SK-N-DZ (cell line): ENCODE data around the gene SGSM2.
A peak's percentile ranks its signal among the peaks of the same experiment; 100 is the strongest.

Experiments
- DNase-seq: peaks from one replicate; pipeline ENCODE4 v3.0.0-alpha.2; 2015; ENCODE audit warnings: low spot score

Gene SGSM2

DNA sequence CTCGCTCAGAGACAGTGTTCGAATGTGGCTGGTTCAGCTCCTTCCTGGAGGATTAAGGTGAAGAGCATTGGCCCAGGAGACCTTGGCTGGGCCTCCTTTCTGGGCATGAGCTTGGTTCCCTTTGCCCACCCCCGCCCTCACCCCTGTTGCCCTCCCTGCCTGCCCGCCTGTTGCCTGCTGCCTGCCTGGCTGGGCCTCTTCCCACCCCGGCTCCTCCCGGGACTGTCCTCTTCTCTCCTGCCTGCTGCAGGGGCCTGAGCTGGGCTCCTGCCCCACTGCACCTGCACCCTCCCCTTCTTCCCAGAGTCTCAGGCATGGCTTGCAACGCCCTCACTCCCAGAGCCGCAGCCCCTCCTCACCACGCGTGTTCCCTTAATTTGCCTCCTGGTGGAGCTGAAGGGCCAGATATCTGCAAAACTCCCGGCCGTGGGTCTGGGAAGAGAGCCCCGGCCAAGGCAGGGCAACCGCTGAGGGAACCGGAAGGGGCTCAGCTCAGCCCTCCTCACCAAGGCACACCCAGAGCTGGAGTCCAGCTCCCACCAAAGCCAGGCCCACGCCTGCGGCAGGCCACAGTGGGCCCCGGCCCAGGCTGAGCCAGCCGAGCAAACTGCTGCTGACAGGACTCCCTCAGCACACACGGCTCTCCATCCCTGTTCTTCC is 32.4 kb downstream of the SGSM2 start:
- DNase-seq: peak; percentile 51

DNA sequence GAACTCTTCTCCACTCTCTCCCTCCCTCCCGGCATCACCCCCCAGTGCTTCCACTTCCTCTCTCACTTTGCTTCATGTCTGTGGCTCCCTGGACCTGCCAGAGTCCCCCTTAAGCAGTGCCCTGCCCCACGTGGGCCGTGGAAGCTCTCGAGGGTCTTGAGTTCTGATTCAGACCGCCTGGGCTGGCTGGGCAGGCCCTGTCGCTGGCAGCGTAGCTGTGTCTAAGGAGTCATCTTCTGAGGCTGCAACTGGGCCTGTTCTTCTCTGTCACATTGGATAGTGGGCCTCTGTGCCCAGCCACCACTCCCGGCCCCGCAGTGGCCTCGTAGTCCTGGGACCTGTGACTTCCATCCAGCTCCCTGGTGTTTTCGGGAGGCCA is 32.9 kb downstream of the SGSM2 start:
- DNase-seq: no peak

DNA sequence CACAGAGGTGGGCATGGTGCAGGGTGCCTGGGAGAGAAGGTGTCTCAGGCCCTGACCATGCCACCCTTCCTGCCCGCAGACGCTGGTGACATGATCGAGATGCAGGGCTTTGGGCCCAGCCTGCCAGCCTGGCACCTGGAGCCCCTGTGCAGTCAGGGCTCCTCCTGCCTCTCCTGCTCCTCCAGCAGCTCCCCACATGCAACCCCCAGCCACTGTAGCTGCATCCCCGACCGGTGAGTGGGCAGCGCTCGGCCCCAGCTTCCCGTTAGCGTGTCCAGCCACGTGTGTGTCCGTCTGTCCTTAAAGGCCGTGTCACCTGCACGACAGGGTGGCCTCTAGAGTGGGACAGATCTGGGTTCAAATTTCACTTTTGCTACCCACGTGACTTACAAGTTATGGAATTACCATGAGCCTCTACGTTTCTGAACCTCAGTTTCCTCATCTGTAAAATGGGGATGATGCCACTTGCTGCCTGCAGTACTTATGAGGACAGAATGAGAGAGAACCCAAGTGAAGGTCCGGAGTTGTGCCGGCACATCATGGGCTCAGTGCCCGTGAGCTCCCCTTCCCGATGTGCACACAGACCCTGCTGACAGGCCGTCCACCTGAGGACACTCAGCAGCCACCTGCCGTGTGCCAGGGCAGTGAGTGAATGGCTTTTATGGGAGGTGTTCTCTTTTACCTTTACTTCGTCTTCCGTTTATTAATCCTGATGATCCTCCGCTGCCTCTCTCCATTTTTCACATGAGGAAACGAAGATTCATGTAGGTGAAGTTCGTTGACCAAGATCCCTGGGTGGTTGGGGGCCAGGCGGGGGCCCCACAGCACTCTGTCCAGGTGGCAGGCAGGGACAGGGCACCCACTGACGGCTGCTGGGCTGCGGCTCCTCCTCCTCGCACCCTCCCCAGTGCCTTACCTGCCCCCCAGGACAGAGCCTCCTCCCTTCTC is 34.2 kb downstream of the SGSM2 start:
- no peak for DNase-seq

DNA sequence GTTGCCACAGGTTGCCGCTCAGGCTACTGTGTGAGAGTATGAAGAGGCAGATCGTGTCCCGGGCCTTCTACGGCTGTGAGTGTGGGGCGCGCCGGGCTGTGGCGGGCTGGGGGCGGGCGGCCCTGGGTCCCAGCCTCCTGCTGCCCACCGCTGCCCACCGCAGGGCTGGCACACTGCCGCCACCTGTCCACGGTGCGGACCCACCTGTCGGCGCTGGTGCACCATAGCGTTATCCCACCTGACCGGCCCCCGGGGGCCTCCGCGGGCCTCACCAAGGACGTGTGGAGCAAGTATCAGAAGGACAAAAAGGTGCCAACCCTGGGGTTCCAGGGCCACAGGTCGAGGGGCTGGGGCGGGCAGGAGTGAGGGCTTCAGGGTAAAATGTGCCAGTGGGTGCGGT is 34.9 kb downstream of the SGSM2 start:
- no peak for DNase-seq

DNA sequence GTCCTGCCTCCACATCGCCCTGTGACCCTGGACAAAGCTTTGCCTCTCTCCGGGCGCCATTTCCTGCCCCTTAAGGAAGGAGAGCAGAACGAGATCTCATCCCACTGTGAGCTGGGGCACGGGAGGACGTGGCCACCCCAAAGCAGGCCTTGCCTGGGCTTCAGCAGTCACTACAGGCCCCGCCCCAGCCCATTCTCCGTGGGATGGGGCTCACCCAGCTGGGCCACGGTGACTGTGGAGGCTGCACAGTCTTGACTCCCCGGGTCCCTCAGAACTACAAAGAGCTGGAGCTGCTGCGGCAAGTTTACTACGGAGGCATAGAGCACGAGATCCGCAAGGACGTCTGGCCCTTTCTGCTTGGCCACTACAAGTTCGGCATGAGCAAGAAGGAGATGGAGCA is 35.4 kb downstream of the SGSM2 start:
- DNase-seq: no peak

DNA sequence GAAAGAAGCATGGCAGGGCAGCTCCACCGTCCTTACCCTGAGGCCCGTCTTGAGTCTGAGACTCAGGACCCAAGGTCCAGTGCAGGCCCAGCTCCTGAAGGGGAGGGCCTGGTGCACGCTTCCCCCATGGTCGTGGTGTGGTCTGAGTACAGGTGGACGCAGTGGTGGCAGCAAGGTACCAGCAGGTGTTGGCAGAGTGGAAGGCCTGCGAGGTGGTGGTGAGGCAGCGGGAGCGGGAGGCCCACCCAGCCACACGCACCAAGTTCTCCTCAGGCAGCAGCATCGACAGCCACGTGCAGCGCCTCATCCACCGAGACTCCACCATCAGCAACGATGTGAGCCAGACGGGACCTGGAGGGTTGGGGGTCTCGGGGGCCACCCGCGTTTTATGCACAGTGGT is 35.9 kb downstream of the SGSM2 start:
- no peak for DNase-seq

DNA sequence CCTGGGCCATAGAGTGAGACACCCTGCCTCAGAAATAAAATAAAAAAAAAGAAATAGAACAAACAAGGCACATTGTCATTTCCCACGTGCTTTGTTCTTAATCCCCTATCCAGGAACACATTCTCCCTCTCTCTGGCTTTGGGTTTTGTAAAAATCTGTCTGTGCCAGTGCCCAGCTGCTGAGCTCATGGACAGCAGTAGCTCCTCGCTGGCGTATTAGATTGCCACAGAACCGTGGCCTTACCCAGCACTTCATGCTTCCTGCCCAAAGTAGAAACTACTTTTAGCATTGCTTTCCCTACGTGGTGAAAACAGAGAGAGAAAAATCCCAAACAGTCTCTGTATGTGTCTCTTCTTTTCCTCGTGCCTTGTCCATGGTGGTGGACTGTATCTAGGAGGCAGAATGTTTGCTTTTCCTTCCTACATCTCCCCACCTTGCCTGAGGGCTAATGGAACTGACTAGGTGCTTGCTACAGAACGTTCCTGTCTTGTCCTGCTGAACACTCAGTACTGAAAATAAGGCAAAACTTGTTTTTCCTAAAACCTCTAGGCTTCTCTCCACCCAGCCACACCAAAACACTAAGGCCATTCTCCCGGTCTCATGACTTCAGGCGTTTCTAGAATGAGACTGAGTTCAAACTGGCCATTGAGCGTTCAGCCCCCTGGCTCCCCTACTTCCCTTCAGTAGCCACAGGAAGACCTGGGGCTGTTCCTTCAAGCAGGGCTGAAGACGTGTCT is 37.4 kb downstream of the SGSM2 start:
- DNase-seq: no peak

DNA sequence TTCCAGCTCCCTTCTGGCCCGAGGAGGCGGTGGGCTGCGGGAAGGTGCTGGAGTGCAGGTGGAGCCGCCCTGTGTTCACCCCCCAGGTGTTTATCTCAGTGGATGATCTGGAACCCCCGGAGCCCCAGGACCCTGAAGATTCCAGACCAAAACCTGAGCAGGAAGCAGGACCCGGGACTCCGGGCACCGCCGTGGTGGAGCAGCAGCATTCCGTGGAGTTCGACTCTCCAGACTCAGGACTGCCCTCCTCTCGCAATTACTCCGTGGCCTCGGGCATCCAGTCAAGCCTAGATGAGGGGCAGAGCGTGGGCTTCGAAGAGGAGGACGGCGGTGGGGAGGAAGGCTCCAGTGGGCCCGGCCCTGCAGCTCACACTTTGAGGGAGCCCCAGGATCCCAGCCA is 38.1 kb downstream of the SGSM2 start:
- no peak for DNase-seq

DNA sequence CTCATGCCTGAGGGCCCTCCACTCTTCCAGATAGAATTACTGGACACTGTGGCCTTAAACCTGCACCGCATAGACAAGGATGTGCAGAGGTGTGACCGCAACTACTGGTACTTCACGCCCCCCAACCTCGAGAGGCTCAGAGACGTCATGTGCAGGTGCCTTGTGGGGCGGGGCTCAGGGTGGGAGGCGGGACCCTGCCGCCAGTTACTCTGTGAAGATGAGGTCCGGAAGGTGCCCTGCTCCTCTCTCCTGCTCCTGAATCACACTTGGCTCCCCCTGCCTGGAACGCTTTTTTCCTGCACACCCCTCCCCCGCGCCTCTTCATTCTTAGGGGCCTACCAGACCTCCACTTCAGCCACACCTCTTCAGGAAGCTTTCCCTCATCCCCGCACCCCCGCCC is 38.8 kb downstream of the SGSM2 start:
- DNase-seq: no peak

DNA sequence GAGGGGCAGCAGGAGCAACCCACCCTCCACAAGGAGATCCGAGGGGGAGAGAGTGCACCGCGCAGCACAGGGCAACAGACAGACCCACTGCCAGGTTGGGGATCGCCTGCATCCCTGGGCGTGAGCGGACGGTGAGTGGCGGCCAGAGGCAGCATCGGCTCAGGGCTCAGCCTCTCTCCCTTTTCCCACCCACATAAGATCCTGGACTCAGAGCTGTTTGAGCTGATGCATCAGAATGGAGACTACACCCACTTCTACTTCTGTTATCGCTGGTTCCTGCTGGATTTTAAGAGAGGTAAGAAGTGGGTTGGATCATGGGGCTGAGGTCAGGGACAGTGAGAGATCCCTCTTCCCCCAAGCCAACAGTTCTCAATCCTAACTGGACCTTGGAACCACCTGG is 40.4 kb downstream of the SGSM2 start:
- no peak for DNase-seq

DNA sequence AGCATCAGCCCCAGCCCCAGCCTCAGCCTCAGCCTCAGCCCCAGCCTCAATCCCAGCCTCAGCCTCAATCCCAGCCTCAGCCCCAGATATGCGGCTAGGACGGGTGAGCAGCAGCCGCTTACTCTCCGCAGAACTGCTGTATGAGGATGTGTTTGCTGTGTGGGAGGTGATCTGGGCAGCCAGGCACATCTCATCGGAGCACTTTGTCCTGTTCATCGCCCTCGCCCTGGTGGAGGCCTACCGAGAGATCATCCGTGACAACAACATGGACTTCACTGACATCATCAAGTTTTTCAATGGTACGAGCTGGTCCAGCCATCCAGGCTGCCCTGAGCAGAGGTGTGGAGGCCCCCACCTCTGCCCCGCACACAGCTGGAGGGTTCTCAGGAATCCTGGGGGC is 41.6 kb downstream of the SGSM2 start:
- DNase-seq: no peak

DNA sequence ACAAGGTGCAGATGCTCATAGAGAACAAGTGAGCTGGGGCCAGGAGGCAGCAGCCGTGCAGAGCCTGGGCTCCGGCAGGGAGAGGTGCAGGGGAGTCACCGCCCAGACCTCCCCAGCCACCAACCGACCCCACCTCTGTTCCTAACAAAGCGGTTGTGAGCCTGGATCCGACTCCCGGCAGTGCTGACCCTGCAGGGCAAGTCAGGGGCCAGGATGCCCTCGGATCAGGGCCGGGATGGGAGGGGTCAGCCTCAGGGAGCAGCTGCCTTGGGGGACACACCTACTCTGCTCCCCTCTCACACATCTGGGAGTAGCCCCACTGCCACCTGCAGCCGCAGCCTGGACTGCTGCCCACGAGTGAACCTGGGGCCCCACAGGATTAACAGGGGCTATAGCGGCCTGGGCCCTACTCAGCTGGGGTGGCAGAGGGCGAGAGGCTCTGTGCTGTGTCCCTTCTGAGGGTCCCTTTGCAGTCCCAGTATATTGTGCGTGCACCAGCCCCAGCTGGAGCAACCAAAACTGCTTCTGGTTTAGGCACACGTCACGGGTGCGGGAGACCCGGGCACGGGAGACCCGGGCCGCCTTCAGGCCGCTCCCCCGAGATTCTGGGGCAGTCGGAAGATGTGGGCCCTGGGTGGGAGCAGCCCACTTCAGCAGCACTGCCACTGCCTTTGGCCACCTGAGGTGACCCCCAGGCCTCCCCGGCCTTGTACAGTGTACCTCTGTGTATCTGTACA is 42.4 kb downstream of the SGSM2 start:
- DNase-seq: no peak

DNA sequence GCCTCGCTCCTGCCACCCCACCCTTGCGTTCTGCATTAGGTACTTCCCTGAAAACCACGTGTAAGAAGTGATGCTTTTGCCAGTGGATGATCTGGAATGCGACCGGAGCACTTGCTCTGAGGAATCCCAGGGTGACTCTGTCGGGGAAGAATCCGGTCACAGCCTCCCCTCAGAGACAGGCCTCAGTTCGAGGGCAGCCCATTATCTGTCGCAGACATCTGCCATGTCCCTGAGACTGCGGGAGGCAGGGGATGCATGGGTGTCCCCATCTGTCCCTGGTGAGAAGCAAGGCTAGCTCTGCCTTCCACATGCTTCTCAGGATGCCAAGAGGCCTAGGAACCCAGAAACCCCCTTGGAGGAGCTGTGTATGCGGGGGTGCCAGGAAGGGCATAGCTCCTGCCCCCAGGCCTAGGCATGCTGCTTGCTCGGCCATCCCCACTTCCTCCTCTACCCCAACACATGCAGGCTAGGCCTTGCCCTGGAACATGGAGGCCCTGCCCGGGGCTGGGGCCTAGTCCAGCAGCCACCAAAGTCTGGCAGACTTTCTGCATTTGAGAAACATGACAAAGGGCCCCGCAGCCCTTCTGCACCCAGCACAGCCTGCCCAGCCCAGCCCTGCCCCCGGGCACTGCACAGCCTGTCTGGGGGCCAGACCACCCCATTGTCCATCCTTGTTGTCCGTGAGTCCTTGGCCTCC is 43.1 kb downstream of the SGSM2 start:
- peak; percentile 79 for DNase-seq

DNA sequence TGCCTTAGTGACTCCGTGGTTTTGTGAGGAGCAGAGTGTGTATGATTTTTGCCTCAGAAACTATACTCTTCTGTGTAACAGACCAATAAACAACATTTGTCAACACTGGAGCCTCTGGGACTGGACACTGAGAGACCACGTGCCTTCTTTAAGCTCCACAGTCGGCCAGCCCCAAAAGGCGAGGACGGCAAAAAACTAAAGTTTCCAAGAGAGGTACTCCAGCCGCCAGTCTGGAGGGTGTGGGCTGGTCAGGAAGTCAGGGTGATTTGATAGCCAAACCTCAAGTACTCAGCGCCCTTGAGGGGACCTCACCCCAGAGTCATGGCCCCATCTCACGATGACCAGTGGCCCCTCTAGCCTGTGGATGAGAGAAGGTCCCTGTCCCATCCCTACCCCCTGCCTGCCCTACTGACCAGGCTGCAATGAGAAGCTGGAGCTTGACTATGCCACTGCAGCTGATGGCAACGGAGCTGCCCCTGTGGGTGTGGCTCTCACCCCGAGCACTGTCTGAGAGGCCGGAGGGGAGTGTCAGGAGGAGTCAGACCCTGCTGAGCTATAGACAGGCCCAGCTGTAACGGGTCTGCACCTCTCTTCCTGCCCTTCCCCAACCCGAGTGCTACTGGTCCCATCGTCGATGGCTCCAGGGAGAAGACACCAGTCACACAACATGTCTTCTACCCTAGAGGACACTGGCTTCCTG is 43.8 kb downstream of the SGSM2 start:
- DNase-seq: no peak

DNA sequence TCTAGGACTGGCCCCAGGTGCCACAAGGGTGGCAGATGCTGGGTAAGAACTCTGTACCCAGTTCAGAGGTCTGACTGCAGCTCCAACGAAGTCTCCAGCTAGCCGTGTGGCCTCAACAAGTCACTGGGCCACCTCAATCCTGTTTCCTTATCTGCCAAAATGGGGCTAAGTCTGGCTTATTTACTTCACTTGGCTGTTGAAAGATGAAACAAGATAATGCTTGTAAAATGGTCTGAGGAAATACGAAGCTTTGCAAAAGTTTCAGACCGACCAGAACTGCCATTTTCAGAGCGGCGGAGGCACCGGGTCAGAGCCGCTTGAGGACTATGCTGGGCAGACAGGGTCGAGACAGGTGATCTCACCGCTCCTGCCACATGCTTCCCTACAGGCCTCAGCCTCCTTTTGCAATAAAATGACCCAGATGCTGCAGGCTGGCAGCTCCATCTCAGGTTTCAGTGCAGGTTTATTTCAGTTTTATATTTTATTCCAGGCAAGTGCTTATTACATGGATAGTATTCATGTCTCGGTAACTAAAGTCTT is 46.4 kb downstream of the SGSM2 start:
- DNase-seq: no peak

DNA sequence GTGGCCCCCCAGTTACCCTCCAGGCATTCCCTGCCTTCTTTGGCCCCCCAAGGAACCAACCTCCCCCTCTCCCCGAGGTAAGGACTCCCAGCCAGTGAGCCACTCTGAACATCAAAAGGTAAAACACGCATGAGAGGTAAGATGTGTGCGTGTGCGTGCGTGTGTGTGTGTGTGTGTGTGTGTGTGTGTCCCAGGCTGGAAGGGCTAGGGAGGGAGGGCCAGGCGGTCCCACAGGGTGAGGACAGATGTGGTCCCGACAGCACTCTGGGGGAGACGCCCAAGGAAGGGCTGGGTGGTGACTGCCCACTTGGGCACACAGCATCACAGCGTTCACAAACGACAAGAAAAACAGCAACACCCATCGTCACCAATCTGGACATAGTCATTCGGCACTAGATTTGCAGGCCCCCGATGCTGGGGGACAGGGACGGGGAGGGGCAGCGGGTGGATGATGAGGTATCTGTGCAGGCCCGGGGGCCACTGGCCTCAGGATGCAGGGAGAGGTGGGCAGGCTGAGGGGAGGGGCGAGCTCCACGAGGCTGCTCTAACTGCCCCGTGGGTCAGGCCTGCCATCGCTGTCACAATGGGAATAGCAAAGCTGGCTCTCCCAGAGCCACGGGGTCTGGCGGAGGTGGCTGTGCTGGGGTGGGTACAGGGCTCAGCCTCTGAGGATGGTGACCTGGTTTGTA is 47.3 kb downstream of the SGSM2 start:
- no peak for DNase-seq

DNA sequence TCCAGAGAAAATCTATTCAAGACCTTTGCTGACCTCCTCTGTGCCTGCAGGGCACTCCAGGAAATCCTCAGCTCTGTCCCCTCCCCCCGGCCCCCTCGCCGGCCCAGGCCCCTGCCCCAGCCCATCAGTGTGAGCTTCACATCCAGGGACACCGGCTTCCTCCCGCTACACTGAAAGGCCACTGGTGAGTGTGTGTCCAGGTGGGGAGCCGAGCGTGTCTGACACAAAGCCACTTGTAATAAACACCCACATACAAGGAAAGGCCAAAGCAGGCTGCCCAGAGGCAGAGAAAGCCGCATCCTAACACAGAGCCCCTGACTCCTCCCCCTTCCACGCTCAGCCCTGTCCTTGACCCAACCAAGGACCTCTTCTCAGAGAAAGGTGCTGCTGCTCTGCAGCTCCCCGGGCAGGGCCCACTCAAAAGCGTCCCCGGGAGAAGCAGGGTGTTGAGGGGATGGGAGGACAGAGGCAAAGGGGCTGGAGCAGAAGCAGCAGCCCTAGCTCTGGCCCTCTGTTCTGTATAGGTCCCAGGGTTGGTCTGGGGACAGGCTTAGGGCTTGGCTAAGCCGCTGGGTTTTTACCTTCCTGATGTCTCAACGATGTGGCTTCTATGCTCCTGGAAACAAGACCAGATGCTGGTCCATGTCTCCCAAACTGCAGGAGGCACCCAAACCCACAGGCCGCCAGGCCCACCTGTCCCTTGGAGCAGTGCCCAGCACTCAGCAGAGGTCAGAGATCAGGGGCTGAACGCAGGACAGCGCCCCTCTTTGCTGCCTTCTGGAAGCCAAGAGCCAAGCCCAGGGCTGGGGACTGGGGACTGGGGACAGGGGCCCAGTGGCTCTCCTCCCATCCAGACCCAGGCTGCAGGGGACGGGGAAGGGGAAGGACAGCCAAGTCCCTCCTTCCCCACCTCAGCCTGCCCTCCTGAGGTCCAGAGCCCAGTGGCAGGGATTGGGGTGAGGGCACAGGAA is 48.2 kb downstream of the SGSM2 start:
- no peak for DNase-seq

DNA sequence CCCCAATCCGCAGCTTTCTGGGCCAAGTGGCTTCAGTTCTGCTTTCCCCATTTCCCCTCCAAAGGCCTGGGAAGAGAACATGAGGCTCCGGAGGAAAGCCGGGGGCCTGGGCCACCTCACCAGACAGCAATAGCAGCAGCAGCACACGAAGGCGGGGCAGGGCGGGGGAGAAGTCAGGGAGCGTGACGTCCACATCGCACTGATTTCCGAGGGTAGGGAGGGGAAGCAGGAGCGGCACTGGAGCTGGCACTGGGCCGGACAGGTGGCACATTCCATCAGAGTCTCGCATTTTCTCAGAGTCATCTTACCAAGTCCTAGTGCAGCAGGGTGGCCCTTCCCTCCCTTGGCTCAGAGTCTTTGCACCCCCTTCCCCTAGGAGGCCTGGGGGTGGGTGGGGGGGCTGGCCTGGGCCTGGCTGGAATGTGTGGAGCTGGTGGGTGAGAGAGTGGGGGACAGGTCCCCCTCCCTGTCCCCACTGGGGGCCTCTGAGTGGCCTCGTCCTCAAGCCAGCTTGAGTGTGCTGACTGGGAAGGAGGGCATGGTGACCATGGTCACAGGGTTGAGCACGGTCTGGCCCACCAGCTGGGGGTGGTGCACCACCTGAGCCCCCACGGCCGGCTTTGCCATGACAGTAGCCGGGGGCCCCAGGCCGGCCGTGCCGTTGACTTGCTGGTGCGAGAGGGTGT is 49.2 kb downstream of the SGSM2 start:
- DNase-seq: no peak
